OCI-LY7 (cell line): ENCODE data around the gene TTC28.

Experiments used
- EZH2phosphoT487 ChIP-seq: fragments of 200-600 bp; sonication (generic); IDR thresholded peaks from 2 replicates; pipeline ENCODE4 v1.6.1; 2018; ENCODE audit warnings: low read depth, borderline replicate concordance, mild to moderate bottlenecking, mixed run types, antibody characterized with exemption, low read length, moderate library complexity, mixed read lengths
- TF ChIP-seq, protein P1 (sequence below): fragments of 200-600 bp; sonication (generic); conservative IDR thresholded peaks from 2 replicates; pipeline ENCODE4 v1.5.1; 2014; ENCODE audit warnings: mild to moderate bottlenecking, antibody characterized with exemption, low read length, moderate library complexity, mixed read lengths

DNA sequence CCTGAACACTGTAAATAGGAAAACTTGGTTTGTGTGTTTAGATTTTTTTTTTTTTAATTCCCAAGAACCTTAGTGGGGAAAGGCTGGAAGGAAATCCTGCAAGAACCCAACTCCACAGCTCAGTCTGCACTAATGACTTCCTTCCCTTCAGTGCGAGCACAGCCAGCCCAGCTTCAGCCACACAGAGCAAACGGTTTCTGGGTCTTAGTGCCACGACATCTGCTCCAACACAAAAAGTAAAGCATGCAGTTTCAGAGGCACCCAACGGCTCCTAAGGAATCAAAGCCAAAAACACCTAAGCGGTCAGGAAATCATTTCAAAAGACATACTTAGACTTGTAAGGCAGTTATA, 236.1 kb downstream of the TTC28 start:
- TF ChIP-seq, protein P1, sequence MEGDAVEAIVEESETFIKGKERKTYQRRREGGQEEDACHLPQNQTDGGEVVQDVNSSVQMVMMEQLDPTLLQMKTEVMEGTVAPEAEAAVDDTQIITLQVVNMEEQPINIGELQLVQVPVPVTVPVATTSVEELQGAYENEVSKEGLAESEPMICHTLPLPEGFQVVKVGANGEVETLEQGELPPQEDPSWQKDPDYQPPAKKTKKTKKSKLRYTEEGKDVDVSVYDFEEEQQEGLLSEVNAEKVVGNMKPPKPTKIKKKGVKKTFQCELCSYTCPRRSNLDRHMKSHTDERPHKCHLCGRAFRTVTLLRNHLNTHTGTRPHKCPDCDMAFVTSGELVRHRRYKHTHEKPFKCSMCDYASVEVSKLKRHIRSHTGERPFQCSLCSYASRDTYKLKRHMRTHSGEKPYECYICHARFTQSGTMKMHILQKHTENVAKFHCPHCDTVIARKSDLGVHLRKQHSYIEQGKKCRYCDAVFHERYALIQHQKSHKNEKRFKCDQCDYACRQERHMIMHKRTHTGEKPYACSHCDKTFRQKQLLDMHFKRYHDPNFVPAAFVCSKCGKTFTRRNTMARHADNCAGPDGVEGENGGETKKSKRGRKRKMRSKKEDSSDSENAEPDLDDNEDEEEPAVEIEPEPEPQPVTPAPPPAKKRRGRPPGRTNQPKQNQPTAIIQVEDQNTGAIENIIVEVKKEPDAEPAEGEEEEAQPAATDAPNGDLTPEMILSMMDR, result no peak
- no peak for TF ChIP-seq EZH2phosphoT487
